GM13977 (cell line): ENCODE results near the gene GALNT8.

Source experiments
- DNase-seq: peaks from one replicate; pipeline ENCODE4 v3.0.0; 2012; ENCODE audit warnings: low spot score
- CTCF ChIP-seq: IDR thresholded peaks from 2 replicates; pipeline ENCODE4 v1.5.1; 2012; ENCODE audit warnings: mild to moderate bottlenecking, control low read depth; ENCODE audit not compliant: insufficient read depth; ENCODE audit errors: extremely low read depth, missing control alignments
- in situ Hi-C: fragments of 300-500 bp; cut with MboI; formaldehyde crosslinking; loops from one replicate; pipeline ENCODE4 v1.12.0; 2022; ENCODE audit warnings: low sequenced_read_pairs, low pct_unique_long_range_greater_than_20kb, mixed read lengths, inconsistent platforms; ENCODE audit not compliant: unreplicated experiment

GALNT8 gene

GRCh38 chr12:4771960-4772566 is 51.9 kb downstream of the GALNT8 start:
- in situ Hi-C loops: no loop called here
- TF ChIP-seq CTCF: no peak
- no peak for DNase-seq

- DNase-seq: no peak
- no peak for TF ChIP-seq CTCF
- in situ Hi-C loops: no loop called here
Measured at GRCh38 chr12:4775936-4776335, 55.7 kb downstream of the GALNT8 start.

GRCh38 chr12:4779749-4780148 is 59.5 kb downstream of the GALNT8 start:
- TF ChIP-seq CTCF: no peak
- no peak for DNase-seq
- in situ Hi-C loops: no loop called here

- no peak for TF ChIP-seq CTCF
- no peak for DNase-seq
- in situ Hi-C loops: no loop called here
Measured at GRCh38 chr12:4780641-4781611, 60.7 kb downstream of the GALNT8 start.

GRCh38 chr12:4784404-4785054 is 64.3 kb downstream of the GALNT8 start:
- DNase-seq: no peak
- TF ChIP-seq CTCF: no peak
- in situ Hi-C loops: no loop called here

GRCh38 chr12:4786795-4787194 is 66.6 kb downstream of the GALNT8 start:
- no peak for TF ChIP-seq CTCF
- DNase-seq: no peak
- in situ Hi-C loops: no loop called here
